DOHH2 (cell line): ENCODE results near the gene LAGE3.

Source experiments
- EZH2phosphoT487 ChIP-seq: fragments of 200-600 bp; sonication (generic); IDR thresholded peaks from 2 replicates; pipeline ENCODE4 v1.6.1; 2017; ENCODE audit warnings: borderline replicate concordance, mild to moderate bottlenecking, antibody characterized with exemption, low read length, moderate library complexity, mixed read lengths
- TF ChIP-seq, protein P1 (sequence below): fragments of 200-600 bp; sonication (generic); IDR thresholded peaks from one replicate; pipeline ENCODE4 v1.5.1; 2014; ENCODE audit warnings: antibody characterized with exemption, mild to moderate bottlenecking, low read depth, low read length; ENCODE audit not compliant: poor library complexity, severe bottlenecking

GRCh38 chrX:154485150-154486051 lies 6.3 kb upstream of the LAGE3 start:
- no peak for TF ChIP-seq EZH2phosphoT487
- TF ChIP-seq, protein P1, sequence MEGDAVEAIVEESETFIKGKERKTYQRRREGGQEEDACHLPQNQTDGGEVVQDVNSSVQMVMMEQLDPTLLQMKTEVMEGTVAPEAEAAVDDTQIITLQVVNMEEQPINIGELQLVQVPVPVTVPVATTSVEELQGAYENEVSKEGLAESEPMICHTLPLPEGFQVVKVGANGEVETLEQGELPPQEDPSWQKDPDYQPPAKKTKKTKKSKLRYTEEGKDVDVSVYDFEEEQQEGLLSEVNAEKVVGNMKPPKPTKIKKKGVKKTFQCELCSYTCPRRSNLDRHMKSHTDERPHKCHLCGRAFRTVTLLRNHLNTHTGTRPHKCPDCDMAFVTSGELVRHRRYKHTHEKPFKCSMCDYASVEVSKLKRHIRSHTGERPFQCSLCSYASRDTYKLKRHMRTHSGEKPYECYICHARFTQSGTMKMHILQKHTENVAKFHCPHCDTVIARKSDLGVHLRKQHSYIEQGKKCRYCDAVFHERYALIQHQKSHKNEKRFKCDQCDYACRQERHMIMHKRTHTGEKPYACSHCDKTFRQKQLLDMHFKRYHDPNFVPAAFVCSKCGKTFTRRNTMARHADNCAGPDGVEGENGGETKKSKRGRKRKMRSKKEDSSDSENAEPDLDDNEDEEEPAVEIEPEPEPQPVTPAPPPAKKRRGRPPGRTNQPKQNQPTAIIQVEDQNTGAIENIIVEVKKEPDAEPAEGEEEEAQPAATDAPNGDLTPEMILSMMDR = no peak
